Fibroblast of skin of left quadriceps (primary cell): Measurements from ENCODE around the gene CCDC3.
"Not testable (repeated sequence)": the region's sequence is repeated elsewhere in the genome, so short reads cannot be mapped to it uniquely, and the experiment has no call there.

ENCODE experiments used
- DNase-seq, 2 experiments: peaks; one replicate each; pipeline ENCODE4 v3.0.0-alpha.2; 2013; ENCODE audit warnings: low read depth in 2 of 2

Gene CCDC3

DNA sequence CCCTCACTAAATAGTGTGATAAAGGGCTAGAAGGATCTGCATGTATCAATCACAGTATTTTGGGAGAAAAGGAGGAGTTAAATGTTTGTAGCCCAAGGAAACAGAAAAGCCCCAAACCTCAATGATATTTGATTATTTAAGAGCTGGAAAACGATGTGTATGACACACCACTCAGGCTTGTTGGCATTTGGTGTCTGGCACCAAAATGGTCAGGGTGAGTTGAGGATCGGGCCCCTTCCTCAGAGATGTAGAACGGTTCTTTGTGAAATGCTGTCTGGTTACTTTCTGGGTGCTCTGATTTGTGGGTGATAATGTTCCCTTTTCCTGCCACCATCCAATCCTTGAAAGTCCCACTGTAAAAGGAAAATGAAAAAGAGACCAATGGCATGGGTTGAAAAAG lies 113.7 kb downstream of the CCDC3 start:
- no peak for DNase-seq

DNA sequence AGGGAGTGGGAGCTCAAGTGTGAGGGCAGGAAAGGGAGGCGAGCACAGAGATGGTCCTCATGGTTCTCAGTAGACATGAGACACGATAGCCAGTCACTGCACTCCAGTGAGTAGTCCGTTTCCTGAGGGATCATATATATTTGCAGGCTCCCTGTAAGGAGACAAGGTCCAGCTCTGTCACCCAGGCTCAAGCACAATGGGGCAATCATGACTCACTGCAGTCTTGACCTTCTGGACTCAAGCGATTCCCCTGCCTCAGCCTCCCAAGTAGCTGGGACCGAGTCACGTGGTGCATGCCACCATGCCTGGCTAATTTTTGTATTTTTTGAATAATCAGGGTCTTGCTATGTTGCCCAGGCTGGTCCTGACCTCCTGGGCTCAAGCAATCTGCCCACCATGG lies 116.7 kb downstream of the CCDC3 start:
- DNase-seq: no peak

DNA sequence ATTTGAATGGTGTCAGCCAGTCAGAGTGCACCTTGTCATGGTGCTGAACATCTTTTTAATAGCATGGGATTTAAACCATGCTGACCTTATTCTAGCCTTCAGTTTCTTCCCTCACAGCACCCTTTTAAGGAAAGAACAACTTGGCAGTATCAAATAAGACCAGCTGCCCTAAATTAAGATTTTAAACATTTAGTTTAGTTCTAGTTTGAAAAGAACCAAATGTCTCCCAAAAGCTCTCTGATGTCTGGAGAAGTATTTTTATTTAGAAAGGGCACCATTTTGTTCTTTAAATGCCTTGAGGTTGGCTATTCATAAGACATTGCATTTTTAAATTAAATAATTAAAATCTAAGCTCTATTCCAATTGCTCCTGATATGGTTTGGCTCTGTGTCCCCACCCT lies 121.1 kb downstream of the CCDC3 start:
- DNase-seq: no peak

DNA sequence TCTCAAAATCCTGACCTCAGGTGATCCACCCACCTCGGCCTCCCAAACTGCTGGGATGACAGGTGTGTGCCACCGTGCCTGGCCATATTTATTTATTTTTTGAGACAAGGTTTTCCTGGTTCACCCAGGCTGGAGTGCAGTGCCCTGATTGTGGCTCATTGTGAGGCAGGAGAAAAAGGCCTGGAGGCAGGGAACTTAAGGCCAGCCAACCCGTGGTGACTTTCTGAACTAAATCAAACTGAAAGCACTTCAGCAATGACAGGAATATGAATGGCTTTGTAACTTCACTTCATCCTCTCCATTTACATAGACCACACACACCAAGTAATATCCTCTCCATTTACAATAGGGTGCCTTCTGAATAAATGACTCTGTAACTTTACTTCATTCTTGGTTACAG lies 124.4 kb downstream of the CCDC3 start:
- DNase-seq: no peak

DNA sequence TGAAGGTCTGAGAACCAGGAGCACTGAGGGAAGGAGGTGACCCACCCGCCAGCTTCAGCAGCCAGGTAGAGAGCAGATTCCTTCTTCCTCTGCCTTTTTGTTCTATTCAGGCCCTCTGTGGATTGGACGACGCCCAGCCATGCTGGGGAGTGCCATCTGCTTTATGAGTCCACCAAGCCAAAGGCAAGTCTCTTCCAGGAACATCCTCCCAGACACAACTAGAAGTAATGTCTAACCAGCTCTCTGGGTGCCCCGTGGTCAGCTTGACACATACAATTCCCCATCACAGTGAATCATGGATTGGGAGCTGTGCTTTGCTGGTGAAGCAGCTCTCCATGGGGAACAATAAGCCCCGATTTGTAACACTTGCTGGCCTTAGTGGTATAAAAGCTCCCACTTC lies 125.2 kb downstream of the CCDC3 start:
- DNase-seq: no peak

DNA sequence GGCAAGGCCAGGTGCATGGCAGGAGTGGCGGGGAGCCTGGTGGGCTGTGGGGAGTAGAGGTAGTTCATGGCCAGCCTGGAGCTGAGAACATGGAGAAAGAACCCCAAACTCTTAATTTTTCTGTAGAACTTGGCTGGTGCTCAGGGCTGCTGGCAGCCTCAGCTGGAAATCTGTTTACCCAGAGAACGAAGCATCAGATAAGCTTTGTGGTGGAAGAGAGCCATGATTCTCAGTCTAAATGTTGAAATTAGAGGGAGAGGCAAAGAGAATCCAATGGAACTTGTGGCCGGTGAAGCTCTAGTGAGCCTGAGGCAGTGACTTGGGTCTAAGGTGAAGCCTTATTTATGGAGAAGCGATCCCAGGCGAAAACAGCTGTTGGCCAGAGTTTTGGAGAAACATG lies 126.4 kb downstream of the CCDC3 start:
- no peak for DNase-seq

DNA sequence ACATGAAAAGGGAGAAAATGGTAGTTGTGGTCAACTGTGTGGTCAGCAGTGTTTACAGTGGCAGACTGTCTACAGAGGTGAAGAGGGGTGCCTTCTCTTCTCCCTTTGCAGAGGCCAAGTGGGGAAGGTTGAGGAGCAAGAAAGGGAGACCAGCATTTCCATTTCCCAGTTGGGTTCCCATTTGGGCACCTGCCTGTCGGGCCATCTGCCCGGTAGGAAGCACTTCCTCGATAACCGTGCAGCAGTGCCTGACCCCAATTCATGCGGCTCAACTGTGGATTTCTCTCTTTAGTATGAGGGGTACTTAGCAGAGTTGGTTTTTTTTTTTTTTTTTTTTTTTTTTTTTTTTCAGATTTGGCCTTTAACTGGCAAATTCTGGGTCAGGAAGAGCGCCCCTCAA lies 127.0 kb downstream of the CCDC3 start:
- no peak for DNase-seq

DNA sequence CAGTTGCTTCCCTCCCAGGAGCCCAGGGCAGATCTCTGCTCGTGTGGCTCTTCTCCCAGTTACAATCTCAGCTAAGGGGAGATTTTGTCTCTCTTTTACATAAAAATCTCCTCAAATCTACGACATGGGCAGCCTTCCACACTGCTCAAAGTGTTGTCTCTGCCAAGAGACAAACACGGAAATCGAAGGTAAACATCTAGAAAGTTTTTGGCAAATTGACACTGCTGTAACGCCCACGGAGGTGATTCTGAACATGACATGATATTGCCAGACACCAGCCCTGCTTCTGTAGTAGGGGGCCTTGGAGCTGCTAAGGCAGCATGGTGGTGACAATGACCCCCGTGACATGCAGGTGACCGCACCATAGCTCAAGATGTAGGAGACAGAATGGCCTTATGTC lies 128.3 kb downstream of the CCDC3 start:
- DNase-seq: no peak

DNA sequence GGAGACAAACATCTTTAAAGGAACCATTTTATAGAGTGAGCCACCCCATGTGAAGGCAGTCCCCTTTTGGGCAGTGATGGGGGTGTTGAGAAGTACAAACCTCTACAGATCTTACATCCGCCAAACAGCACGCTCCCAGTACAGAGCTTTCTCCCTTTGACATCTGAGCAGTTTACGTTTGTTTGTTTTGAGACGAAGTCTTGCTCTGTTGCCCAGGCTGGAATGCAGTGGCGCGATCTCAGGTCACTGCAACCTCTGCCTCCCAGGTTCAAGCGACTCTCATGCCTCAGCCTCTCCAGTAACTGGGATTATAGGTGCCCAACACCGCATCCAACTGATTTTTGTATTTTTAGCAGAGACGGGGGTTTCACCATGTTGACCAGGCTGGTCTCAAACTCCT lies 128.9 kb downstream of the CCDC3 start:
- no peak for DNase-seq

DNA sequence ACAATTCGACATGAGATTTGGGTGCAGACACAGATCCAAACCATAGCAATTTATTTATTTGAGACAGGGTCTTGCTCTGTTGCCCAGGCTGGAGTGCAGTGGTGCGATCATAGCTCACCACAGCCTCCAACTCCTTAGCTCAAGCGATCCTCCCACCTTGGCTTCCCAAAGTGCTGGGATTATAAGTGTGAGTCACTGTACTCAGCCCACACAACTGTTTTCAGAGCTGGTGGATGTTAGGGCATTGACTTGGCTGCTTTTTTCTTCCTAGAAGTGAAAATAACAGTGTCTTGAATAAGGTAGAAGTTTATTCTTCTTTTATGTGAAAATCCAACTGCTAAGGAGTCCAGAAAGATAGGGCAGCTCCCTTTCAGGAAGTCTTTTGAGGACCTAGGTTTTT lies 132.1 kb downstream of the CCDC3 start:
- no peak for DNase-seq

DNA sequence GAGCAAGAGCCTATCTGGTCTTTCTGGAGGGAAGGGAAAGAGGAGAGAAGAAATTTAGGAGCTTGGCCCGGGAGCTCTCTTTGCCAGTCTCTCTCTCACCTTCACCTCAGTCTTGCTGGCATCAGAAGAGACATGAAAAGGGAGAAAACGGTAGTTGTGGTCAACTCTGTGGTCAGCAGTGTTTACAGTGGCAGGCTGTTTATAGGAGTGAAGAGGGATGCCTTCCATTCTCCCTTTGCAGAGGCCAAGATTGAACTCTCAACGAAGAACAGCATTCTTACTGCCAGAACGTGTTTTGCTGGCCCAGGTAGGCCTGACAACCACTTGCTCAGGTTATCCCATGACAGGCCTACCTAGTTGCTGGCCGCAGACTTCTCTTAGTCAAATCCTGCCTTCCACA lies 133.3 kb downstream of the CCDC3 start:
- DNase-seq: no peak

DNA sequence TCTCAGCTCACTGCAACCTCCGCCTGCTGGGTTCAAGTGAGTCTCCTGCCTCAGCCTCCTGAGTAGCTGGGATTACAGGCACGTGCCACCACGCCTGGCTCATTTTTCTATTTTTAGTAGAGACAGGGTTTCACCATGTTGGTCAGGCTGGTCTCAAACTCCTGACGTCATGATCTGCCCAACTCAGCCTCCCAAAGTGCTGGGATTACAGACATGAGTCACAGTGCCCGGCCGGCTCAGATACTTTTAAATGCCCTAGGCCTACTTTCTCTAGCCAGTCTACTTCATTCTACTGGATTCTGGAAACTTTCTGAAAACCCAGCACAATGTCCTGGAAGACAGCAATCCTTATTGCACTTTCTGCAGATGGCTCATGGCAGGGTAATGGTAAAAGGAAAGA lies 136.0 kb downstream of the CCDC3 start:
- not testable (repeated sequence) for DNase-seq

DNA sequence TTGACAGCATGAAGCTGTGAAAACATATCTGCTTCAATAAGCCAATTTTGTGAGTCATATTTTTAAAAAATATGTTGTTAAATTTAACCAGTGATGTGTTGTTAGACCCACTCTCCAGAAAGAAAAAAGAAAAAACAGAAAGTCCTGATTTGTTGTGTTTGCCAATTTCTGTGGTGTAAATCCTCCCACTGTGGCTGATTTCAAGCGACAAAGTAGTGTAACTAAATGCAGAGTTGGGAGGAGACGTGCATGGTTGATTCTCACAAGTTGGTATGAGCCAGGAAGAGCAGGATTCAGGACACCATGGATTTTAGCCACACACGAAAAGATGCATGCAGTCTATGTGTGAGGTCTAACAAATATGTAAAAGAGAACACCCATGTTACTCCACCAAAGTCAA lies 139.1 kb downstream of the CCDC3 start:
- DNase-seq: no peak

DNA sequence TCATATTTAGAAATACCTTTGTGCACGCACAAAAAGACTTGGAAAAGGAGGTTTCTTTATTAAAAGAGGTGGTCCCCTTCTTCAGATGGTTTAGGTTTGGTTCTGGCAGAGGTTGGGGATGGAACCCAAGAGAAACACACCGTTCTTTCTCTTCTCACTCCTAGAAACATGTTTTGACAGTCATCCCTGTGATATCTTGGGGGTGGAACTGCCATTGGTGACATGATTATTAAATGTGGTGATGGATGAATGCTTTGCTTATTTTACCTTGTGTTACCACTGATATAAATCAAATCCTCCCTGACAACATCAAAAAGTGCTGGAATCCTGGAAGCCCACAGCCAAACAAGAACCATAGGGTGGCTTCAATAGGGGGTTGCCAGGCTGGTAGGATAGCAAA lies 146.5 kb downstream of the CCDC3 start:
- DNase-seq: no peak

DNA sequence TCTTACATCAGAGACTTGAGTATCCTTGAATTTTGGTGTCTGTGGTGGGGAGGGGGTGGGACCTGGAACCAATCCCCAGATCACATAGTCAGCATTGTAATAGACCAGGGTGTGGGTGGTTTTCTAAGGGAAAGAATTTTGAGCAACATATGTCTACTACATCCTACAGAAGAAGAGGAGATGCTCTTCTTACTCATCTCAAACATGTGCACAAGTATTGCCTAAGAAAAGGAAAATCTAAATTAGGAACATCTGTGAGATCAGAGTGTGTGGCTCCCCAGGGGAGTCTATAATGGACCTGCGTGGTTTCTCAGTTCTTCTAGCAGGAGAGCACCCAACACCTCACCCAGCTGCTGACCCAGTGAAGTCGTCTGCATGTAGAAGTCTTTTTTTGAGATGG lies 148.8 kb downstream of the CCDC3 start:
- DNase-seq: peak; percentile 64 to 68

DNA sequence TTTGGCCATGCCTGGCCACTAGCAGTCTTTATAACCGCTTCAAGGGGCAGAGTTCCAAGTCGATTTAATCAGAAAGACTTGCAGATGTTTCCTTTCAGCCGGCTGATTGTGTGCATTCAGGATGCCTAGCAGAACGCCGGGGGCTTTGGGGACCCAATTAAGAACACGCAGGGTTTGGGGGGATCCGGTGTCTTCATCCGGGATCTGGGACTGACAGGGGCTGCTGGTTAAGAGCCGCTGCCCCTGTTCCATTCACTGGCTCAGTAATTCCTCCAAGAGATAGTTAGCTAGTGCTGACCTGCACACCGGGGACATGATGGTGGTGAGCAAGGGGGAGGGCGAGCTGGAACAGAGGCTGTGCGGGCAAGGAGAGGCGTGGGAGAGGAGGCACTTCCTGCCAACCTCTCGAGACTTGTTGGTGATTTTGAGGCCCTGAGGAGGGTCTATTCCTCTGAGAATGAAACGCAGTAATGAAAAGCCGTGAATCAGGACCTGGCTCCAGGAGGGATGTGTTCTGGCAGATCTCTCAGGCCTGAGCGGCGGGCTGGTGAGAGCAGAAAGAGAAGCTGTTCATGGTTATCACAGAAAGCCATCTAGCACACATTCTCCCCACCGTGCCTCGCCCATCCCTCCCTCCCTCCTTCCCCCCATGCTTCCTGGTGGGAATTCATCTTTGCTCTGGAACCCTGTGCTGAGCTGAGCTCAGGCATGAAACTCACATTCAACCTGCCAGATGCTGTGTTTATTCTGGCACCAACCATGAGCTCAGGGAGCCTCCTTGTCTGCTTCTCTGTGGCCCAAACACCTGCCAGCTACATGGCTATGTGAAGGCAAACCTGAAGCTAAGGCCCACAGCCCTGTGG lies 152.0 kb downstream of the CCDC3 start:
- DNase-seq: no peak

DNA sequence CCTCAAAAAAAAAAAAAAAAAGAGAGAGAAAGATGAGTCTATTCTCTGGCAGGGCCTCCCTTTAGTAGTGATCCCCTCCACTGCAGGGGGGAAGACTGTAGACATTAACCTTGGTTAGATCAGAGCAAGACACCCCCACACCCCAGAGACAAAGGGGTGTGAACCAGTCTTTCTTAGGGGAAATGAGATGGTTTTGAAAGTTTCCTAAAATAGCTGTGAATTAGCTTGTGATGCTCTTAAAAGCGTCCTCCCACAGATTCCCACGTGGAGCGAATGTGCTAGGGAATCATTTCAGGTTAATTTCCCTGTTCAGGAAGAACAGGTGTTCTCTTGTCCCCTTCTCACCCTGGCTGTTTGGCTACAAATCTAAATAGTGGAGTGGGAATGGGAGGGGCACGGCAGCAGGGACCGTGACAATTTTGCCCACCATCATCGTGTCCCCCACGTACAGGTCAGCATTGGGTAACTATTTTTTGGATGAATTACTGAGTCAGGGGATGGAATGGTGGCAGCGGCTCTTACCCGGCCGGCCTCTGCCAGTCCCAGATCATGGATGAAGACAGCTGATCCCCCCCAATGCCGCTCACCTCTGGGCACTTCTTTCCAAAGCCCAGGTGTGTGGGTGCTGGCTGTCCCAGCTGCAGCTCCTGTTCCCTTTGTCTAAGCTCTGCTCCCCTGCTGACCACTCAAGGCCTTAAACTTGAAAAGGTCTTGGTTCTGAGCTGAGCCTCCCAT lies 152.9 kb downstream of the CCDC3 start:
- no peak for DNase-seq

DNA sequence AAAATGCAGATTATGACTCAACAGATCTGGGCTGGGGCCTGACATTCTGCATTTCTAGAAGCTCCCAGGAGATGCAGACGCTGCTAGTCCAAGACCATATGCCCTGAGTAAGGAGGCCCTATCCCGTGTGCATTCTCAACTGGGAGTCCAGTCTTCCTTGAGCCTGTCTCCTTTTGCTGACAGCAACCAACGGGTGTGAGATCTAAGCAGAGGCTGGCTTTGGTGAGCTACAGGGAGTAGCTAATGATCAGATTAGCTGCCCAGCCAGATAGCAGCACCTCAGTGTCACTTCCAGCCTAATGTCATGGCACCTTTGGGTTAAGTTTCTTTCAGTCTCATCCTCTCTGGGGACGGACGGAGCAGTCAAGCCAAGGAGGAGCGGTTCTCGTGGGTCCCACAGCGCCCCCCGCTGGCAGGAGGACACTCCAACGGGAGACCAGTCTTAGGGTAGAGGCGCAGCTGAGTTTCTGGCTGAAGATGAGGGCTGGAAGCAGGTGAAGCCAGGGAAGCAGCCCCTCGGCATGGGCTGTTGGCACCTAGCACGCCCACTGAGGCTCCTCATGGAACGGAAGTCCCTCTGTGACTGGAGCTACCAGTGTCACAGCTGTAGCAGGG lies 154.0 kb downstream of the CCDC3 start:
- no peak for DNase-seq

DNA sequence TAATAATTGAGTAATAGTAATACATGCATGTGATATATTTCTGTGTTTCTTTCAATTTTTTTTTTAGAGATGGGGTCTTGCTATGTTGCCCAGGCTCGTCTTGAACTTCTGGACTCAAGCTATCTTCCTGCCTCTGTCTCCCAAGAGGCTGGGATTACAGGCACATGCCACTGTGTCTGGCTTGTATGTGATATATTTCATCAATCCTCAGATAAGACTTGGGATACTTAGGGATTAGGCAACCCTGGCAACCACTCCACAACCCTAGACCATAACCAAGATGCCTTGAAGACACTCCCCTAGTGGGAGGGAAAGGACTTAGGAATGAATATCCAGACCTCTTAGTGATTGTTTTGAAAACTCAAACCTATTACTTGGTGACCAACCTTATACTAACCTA lies 154.8 kb downstream of the CCDC3 start:
- no peak for DNase-seq
